HEK293T (cell line): Measurements from ENCODE around the gene TNFRSF21.

Experiments
- ARNT ChIP-seq: fragments of 450-650 bp; IDR thresholded peaks from 2 replicates; pipeline ENCODE4 v1.6.1; 2017; ENCODE audit warnings: mild to moderate bottlenecking
- BHLHE40 ChIP-seq: fragments of 450-650 bp; IDR thresholded peaks from 2 replicates; pipeline ENCODE4 v1.6.1; 2016; ENCODE audit warnings: mild to moderate bottlenecking, moderate library complexity, borderline replicate concordance
- CTBP1 ChIP-seq: fragments of 450-650 bp; IDR thresholded peaks from 2 replicates; pipeline ENCODE4 v1.6.1; 2016; ENCODE audit warnings: borderline replicate concordance
- FOXA1 ChIP-seq: fragments of 450-650 bp; IDR thresholded peaks from 2 replicates; pipeline ENCODE4 v1.6.1; 2016; ENCODE audit warnings: mild to moderate bottlenecking
- FOXK2 ChIP-seq: fragments of 450-650 bp; IDR thresholded peaks from 2 replicates; pipeline ENCODE4 v1.6.1; 2016; ENCODE audit warnings: mild to moderate bottlenecking
- FOXM1 ChIP-seq: fragments of 450-650 bp; IDR thresholded peaks from 2 replicates; pipeline ENCODE4 v1.6.1; 2017; ENCODE audit warnings: mild to moderate bottlenecking, borderline replicate concordance
- NFRKB ChIP-seq: fragments of 450-650 bp; IDR thresholded peaks from 2 replicates; pipeline ENCODE4 v1.6.1; 2016; ENCODE audit warnings: mild to moderate bottlenecking, moderate library complexity
- SP1 ChIP-seq: fragments of 450-650 bp; IDR thresholded peaks from 2 replicates; pipeline ENCODE4 v1.6.1; 2017
- SUZ12 ChIP-seq: fragments of 450-650 bp; IDR thresholded peaks from 2 replicates; pipeline ENCODE4 v1.6.1; 2016; ENCODE audit warnings: mild to moderate bottlenecking
- TARDBP ChIP-seq: fragments of 450-650 bp; IDR thresholded peaks from 2 replicates; pipeline ENCODE4 v1.6.1; 2016

DNA sequence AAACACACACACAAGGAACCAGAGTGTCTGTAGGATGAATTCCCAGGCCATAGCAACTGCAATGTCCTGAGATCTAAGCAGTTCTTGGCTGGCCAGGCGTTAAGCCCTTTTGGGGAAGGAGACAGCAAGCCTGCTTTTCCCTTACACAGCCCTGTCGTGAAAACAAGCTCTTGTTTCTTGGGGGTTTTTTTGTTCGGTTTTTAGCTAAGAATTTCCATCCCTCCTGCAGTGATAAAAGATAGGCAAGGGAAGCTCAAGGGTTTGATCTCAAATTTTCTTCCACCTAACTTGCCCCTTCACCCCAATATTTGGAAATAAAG, 1.5 kb downstream of the TNFRSF21 start:
- TF ChIP-seq BHLHE40 (no peak), SP1 (no peak), TARDBP (no peak), SUZ12 (no peak), NFRKB (no peak), FOXM1 (no peak), FOXK2 (no peak), CTBP1 (no peak), FOXA1 (no peak), ARNT (no peak)
